Activated CD4-positive, alpha-beta T cell treated with anti-CD3 and anti-CD28 coated beads, Interleukin-2, amount 50 U/mL, for 16 hours (primary cell): ENCODE measurements around the gene TEX53.

Experiments used
- DNase-seq: peaks from one replicate; pipeline ENCODE4 v3.0.0-alpha.2; 2020

Gene TEX53

GRCh38 chr9:114678795-114679194, 21.2 kb upstream of the TEX53 start:
- DNase-seq = no peak

- no peak for DNase-seq
These were observed 20.5 kb upstream of the TEX53 start for GRCh38 chr9:114678130-114678529.

- DNase-seq = no peak
These were observed 19.8 kb upstream of the TEX53 start for GRCh38 chr9:114677418-114677817.

- DNase-seq = no peak
These were observed 19.3 kb upstream of the TEX53 start for GRCh38 chr9:114676901-114677300.

- DNase-seq = no peak
These were observed 17.4 kb upstream of the TEX53 start for GRCh38 chr9:114674798-114675540.

- DNase-seq = no peak
These were observed 16.6 kb upstream of the TEX53 start for GRCh38 chr9:114674076-114674797.

GRCh38 chr9:114671605-114672004, 14.0 kb upstream of the TEX53 start:
- DNase-seq = no peak

- no peak for DNase-seq
These were observed 12.4 kb upstream of the TEX53 start for GRCh38 chr9:114669961-114670360.

- DNase-seq = no peak
These were observed 10.5 kb upstream of the TEX53 start for GRCh38 chr9:114668146-114668545.

GRCh38 chr9:114666851-114667250, 9.2 kb upstream of the TEX53 start:
- DNase-seq = no peak

GRCh38 chr9:114666401-114666800, 8.8 kb upstream of the TEX53 start:
- no peak for DNase-seq

GRCh38 chr9:114664181-114664580, 6.6 kb upstream of the TEX53 start:
- no peak for DNase-seq

- peak; percentile 67 for DNase-seq
These were observed 4.7 kb upstream of the TEX53 start for GRCh38 chr9:114662081-114662989.

GRCh38 chr9:114656301-114656700, 1.3 kb downstream of the TEX53 start:
- no peak for DNase-seq

- DNase-seq = no peak
These were observed 1.9 kb downstream of the TEX53 start for GRCh38 chr9:114655689-114656088.

- peak; percentile 84 for DNase-seq
These were observed 3.9 kb downstream of the TEX53 start for GRCh38 chr9:114653556-114654159.

- peak; percentile 6 for DNase-seq
These were observed 4.6 kb downstream of the TEX53 start for GRCh38 chr9:114652776-114653555.

GRCh38 chr9:114643896-114644295, 13.7 kb downstream of the TEX53 start:
- DNase-seq = no peak

GRCh38 chr9:114643001-114643400, 14.6 kb downstream of the TEX53 start:
- no peak for DNase-seq

- DNase-seq = no peak
These were observed 15.6 kb downstream of the TEX53 start for GRCh38 chr9:114641967-114642366.

GRCh38 chr9:114638404-114638803, 19.2 kb downstream of the TEX53 start:
- DNase-seq = no peak

- DNase-seq = no peak
These were observed 23.2 kb downstream of the TEX53 start for GRCh38 chr9:114634387-114634786.
